Keratinocyte (primary cell): ENCODE results near the gene ASB13. TPM values are rescaled to one million over a fixed set of nuclear protein-coding genes. Genes with fewer than 3 reads are reported as not detected.

Source experiments
- DNase-seq: peaks from one replicate; pipeline ENCODE4 v3.0.0-alpha.2; 2011; ENCODE audit warnings: low read depth, missing footprints, low spot score
- FAIRE-seq: peaks from 2 replicates; lab custom pipeline; 2011; peaks lifted over from hg19 to GRCh38; lab: Jason Lieb, UNC
- H2AFZ ChIP-seq: 2 replicates; pipeline ENCODE4 v1.6.0; 2012; ENCODE audit warnings: low read length, control low read depth, inconsistent platforms; ENCODE audit not compliant: control insufficient read depth
- H3K27ac ChIP-seq: 2 replicates; pipeline ENCODE4 v1.5.1; 2011; ENCODE audit warnings: low read length; ENCODE audit not compliant: control insufficient read depth, insufficient read depth
- H3K27me3 ChIP-seq: 3 replicates; pipeline ENCODE4 v1.6.0; 2011; ENCODE audit warnings: low read length; ENCODE audit not compliant: control insufficient read depth, insufficient read depth; ENCODE audit errors: extremely low read depth
- H3K36me3 ChIP-seq, 2 experiments: 2 replicates in 1 of 2; 3 replicates in 1 of 2; pipeline ENCODE4 v1.5.1; 2011; ENCODE audit warnings: low read length in 2 of 2, mild to moderate bottlenecking in 1 of 2; ENCODE audit not compliant: control insufficient read depth in 2 of 2, insufficient read depth in 2 of 2; ENCODE audit errors: extremely low read depth in 1 of 2
- H3K4me1 ChIP-seq: 3 replicates; pipeline ENCODE4 v1.5.1; 2011; ENCODE audit warnings: low read length; ENCODE audit not compliant: control insufficient read depth, insufficient read depth; ENCODE audit errors: extremely low read depth
- H3K4me2 ChIP-seq: 3 replicates; pipeline ENCODE4 v1.6.0; 2011; ENCODE audit warnings: low read depth, low read length; ENCODE audit not compliant: control insufficient read depth, insufficient read depth; ENCODE audit errors: extremely low read depth
- H3K4me3 ChIP-seq, 3 experiments: fragments of 200-600 bp in 1 of 3; sonication (generic) in 1 of 3; 2 replicates in 2 of 3; 3 replicates in 1 of 3; pipeline ENCODE4 v1.5.1; 2011 to 2016; ENCODE audit warnings: low read length in 3 of 3, mild to moderate bottlenecking in 3 of 3, control low read depth in 2 of 3, inconsistent platforms in 1 of 3, low read depth in 1 of 3, mixed read lengths in 1 of 3, mixed run types in 1 of 3, moderate library complexity in 1 of 3; ENCODE audit not compliant: control insufficient read depth in 2 of 3, insufficient read depth in 2 of 3; ENCODE audit errors: extremely low read depth in 1 of 3
- H3K79me2 ChIP-seq: 2 replicates; pipeline ENCODE4 v1.6.0; 2012; ENCODE audit warnings: low read length; ENCODE audit not compliant: control insufficient read depth, insufficient read depth
- H3K9ac ChIP-seq: 3 replicates; pipeline ENCODE4 v1.6.0; 2011; ENCODE audit warnings: low read length; ENCODE audit not compliant: control insufficient read depth, insufficient read depth; ENCODE audit errors: extremely low read depth
- H3K9me1 ChIP-seq: 3 replicates; pipeline ENCODE4 v1.6.0; 2011; ENCODE audit warnings: low read length; ENCODE audit not compliant: control insufficient read depth, insufficient read depth; ENCODE audit errors: extremely low read depth
- H3K9me3 ChIP-seq: 2 replicates; pipeline ENCODE4 v1.5.1; 2012; ENCODE audit warnings: low read depth, low read length; ENCODE audit not compliant: control insufficient read depth
- H4K20me1 ChIP-seq: 3 replicates; pipeline ENCODE4 v1.6.0; 2011; ENCODE audit warnings: low read length; ENCODE audit not compliant: control insufficient read depth, insufficient read depth; ENCODE audit errors: extremely low read depth
- EZH2 ChIP-seq: IDR thresholded peaks from one replicate; pipeline ENCODE4 v1.6.1; 2012; ENCODE audit warnings: inconsistent platforms, mild to moderate bottlenecking, low read length, moderate library complexity
- dilution Hi-C: fragments of 300-500 bp; cut with MboI; formaldehyde crosslinking; loops from one replicate; pipeline ENCODE4 v1.7.0; 2020; ENCODE audit warnings: low sequenced_read_pairs; ENCODE audit not compliant: extremely low pct_ligation_motif_present
- polyA plus RNA-seq, 5 experiments: library from polyadenylated mRNA; depleted of rRNA in 3 of 5; stranded (reverse) in 3 of 5; stranded (forward) in 1 of 5; unstranded in 1 of 5; fragments of >200 nt; gene quantifications; 1 replicate in 1 of 5; 2 replicates in 3 of 5; 3 replicates in 1 of 5; pipeline versions ENCODE4 v1.2.1 to v1.2.3, GENCODE V29; 2011 to 2012; ENCODE audit warnings: missing spikeins in 2 of 5, low read depth in 1 of 5, low replicate concordance in 1 of 5
- TF ChIP-seq, protein P1 (sequence below), 3 experiments: IDR thresholded peaks in 1 of 3; conservative IDR thresholded peaks in 1 of 3; optimal IDR thresholded peaks in 1 of 3; 2 replicates in 2 of 3; 3 replicates in 1 of 3; pipeline versions ENCODE3 to v1.5.1; 2011; ENCODE audit warnings: low read length in 3 of 3, mild to moderate bottlenecking in 3 of 3, moderate library complexity in 2 of 3, control low read depth in 1 of 3, inconsistent platforms in 1 of 3; ENCODE audit not compliant: insufficient read depth in 2 of 3; ENCODE audit errors: extremely low read depth in 1 of 3

The ASB13 gene
- polyA plus RNA-seq, 1 donor (not counting 4 experiments of a cell fraction or from before 2014, with no cell fraction given), result 6.4 TPM

- no peak overlapping the region for H2AFZ ChIP-seq
- DNase-seq (no peak), FAIRE-seq (no peak)
- H3K9me1 ChIP-seq, result no peaks in the 10 kb centered on the region
- no peak overlapping the region for H3K27ac ChIP-seq
- H3K27me3 ChIP-seq, result no peaks in the 10 kb centered on the region
- no peaks in the 10 kb centered on the region for H4K20me1 ChIP-seq
- H3K4me1 ChIP-seq, result no peaks in the 10 kb centered on the region
- no peaks in the 10 kb centered on the region for H3K9me3 ChIP-seq
- dilution Hi-C loops, result no loop called here
- no peak for TF ChIP-seq EZH2
- TF ChIP-seq, protein P1, sequence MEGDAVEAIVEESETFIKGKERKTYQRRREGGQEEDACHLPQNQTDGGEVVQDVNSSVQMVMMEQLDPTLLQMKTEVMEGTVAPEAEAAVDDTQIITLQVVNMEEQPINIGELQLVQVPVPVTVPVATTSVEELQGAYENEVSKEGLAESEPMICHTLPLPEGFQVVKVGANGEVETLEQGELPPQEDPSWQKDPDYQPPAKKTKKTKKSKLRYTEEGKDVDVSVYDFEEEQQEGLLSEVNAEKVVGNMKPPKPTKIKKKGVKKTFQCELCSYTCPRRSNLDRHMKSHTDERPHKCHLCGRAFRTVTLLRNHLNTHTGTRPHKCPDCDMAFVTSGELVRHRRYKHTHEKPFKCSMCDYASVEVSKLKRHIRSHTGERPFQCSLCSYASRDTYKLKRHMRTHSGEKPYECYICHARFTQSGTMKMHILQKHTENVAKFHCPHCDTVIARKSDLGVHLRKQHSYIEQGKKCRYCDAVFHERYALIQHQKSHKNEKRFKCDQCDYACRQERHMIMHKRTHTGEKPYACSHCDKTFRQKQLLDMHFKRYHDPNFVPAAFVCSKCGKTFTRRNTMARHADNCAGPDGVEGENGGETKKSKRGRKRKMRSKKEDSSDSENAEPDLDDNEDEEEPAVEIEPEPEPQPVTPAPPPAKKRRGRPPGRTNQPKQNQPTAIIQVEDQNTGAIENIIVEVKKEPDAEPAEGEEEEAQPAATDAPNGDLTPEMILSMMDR (optimal IDR thresholded peaks at IDR 0.05 in 1 of 3, IDR thresholded peaks at IDR 0.05 in 1 of 3, conservative IDR thresholded peaks at IDR 0.05 in 1 of 3; ENCODE audit: extremely low read depth in 1 of 3, insufficient read depth in 2 of 3, low read length in 3 of 3), result no peak
- H3K4me2 ChIP-seq, result no peak overlapping the region
- H3K9ac ChIP-seq, result no peak overlapping the region
- no peak overlapping the region for H3K4me3 ChIP-seq
- no peaks in the 10 kb centered on the region for H3K79me2 ChIP-seq
- peaks cover 0 to 1% of the 10 kb centered on the region in 2 experiments for H3K36me3 ChIP-seq
Observed at GRCh38 chr10:5648494-5649457, 17.6 kb downstream of the ASB13 start.

DNA sequence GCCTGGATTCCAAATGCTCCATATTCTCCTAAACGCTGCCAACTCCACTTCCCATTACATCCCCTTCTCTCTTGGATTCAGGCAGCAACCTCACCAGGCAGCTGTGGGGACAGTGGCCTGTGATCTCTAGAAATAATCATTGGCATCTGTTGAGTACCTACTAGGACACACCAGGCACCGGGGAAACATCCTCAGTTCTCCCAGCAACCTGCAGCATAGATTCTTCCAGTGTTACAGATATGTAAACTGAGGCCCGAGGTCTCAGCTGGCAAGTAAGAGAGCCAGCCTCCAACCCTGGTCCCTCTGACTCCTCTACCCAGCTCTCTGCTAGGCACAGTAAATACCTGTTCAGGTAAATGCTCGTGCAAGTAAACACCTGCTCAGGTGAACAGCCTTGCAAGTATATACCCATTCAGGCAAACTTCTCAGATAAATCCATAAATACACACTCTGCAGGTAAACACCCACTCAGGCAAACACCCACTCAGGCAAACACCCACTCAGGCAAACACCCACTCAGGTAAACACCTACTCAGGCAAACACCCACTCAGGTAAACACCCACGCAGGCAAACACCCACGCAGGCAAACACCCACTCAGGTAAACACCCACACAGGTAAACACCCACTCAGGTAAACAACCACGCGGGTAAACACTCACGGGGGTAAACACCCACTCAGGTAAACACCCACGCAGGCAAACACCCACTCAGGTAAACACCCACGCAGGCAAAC lies 18.7 kb downstream of the ASB13 start:
- Histone ChIP-seq H3K36me3 (peaks cover 0 to 3% of the 10 kb centered on the region in 2 experiments), H2AFZ (no peak overlapping the region), H3K9ac (no peak overlapping the region), H3K4me2 (no peak overlapping the region), H4K20me1 (no peaks in the 10 kb centered on the region), H3K4me3 (no peak overlapping the region), H3K9me3 (no peaks in the 10 kb centered on the region), H3K4me1 (no peaks in the 10 kb centered on the region), H3K79me2 (no peaks in the 10 kb centered on the region), H3K27ac (no peak overlapping the region), H3K27me3 (no peaks in the 10 kb centered on the region), H3K9me1 (no peaks in the 10 kb centered on the region)
- dilution Hi-C loops, result no loop called here
- DNase-seq (no peak), FAIRE-seq (no peak)
- TF ChIP-seq, protein P1 (optimal IDR thresholded peaks at IDR 0.05 in 1 of 3, IDR thresholded peaks at IDR 0.05 in 1 of 3, conservative IDR thresholded peaks at IDR 0.05 in 1 of 3; ENCODE audit: extremely low read depth in 1 of 3, insufficient read depth in 2 of 3, low read length in 3 of 3), result no peak
- no peak for TF ChIP-seq EZH2
